Neuronal stem cell (in vitro differentiated cells): ENCODE data around the gene LRPAP1.
"Not testable (repeated sequence)": the region's sequence is repeated elsewhere in the genome, so short reads cannot be mapped to it uniquely, and the experiment has no call there.

Experiments
- DNase-seq: peaks from one replicate; pipeline ENCODE4 v3.0.0-alpha.2; 2013; ENCODE audit warnings: low spot score
- H2AFZ ChIP-seq: one replicate; pipeline ENCODE4 v1.6.1; 2013; ENCODE audit warnings: mild to moderate bottlenecking, low read length, inconsistent platforms
- H2AK5ac ChIP-seq: 2 replicates; pipeline ENCODE4 v1.6.1; 2013; ENCODE audit warnings: low read depth, mild to moderate bottlenecking, inconsistent platforms, low read length, moderate library complexity, mixed read lengths
- H2BK120ac ChIP-seq: 2 replicates; pipeline ENCODE4 v1.6.1; 2013; ENCODE audit warnings: low read depth, mild to moderate bottlenecking, inconsistent platforms, low read length, moderate library complexity, mixed read lengths
- H2BK12ac ChIP-seq: one replicate; pipeline ENCODE4 v1.6.1; 2013; ENCODE audit warnings: low read length, inconsistent platforms
- H2BK15ac ChIP-seq: 2 replicates; pipeline ENCODE4 v1.6.1; 2013; ENCODE audit warnings: mild to moderate bottlenecking, low read length, inconsistent platforms, mixed read lengths
- H2BK5ac ChIP-seq: one replicate; pipeline ENCODE4 v1.6.1; 2013; ENCODE audit warnings: inconsistent platforms, mild to moderate bottlenecking, low read length, moderate library complexity
- H3K14ac ChIP-seq: one replicate; pipeline ENCODE4 v1.6.1; 2013; ENCODE audit warnings: low read length, inconsistent platforms
- H3K18ac ChIP-seq: 2 replicates; pipeline ENCODE4 v1.6.1; 2013; ENCODE audit warnings: low read length, inconsistent platforms
- H3K23ac ChIP-seq: 2 replicates; pipeline ENCODE4 v1.6.1; 2013; ENCODE audit warnings: low read depth, mild to moderate bottlenecking, mixed read lengths, low read length, inconsistent platforms; ENCODE audit not compliant: poor library complexity
- H3K27ac ChIP-seq: replicated peaks from 3 replicates; pipeline ENCODE4 v1.5.1; 2013; ENCODE audit warnings: low read length, inconsistent platforms
- H3K27me3 ChIP-seq, 3 experiments: 2 replicates each; pipeline ENCODE4 v1.6.1; 2013; ENCODE audit warnings: low read length in 3 of 3, mild to moderate bottlenecking in 2 of 3, inconsistent platforms in 1 of 3, low read depth in 1 of 3, mixed read lengths in 1 of 3, moderate library complexity in 1 of 3; ENCODE audit not compliant: control insufficient read depth in 3 of 3, insufficient read depth in 3 of 3
- H3K36me3 ChIP-seq, 2 donors: replicated peaks in 1 of 2; 2 replicates each; pipeline ENCODE4 v1.6.1; 2013; ENCODE audit warnings: low read length in 2 of 2; ENCODE audit not compliant: control insufficient read depth in 2 of 2, insufficient read depth in 2 of 2
- H3K4ac ChIP-seq: 2 replicates; pipeline ENCODE4 v1.6.1; 2013; ENCODE audit warnings: inconsistent platforms, mild to moderate bottlenecking, low read length, moderate library complexity
- H3K4me1 ChIP-seq, 2 donors: 1 replicate in 1 of 2; 2 replicates in 1 of 2; pipeline ENCODE4 v1.6.1; 2013; ENCODE audit warnings: low read length in 2 of 2, low read depth in 1 of 2; ENCODE audit not compliant: control insufficient read depth in 2 of 2, insufficient read depth in 1 of 2
- H3K4me2 ChIP-seq: one replicate; pipeline ENCODE4 v1.6.1; 2013; ENCODE audit warnings: mild to moderate bottlenecking, low read length, inconsistent platforms; ENCODE audit not compliant: insufficient read depth, poor library complexity, severe bottlenecking
- H3K4me3 ChIP-seq, 2 donors: 2 replicates each; pipeline ENCODE4 v1.5.1; 2013; ENCODE audit warnings: low read length in 2 of 2, mild to moderate bottlenecking in 2 of 2, inconsistent platforms in 1 of 2, moderate library complexity in 1 of 2
- H3K79me1 ChIP-seq: one replicate; pipeline ENCODE4 v1.6.1; 2013; ENCODE audit warnings: low read depth, mild to moderate bottlenecking, inconsistent platforms, low read length, moderate library complexity
- H3K9ac ChIP-seq: one replicate; pipeline ENCODE4 v1.6.1; 2013; ENCODE audit warnings: mild to moderate bottlenecking, low read depth, low read length, inconsistent platforms; ENCODE audit not compliant: poor library complexity
- H3K9me3 ChIP-seq, 2 donors: replicated peaks in 1 of 2; 2 replicates each; pipeline versions ENCODE3 to v1.6.1; 2013; ENCODE audit warnings: low read length in 2 of 2, mild to moderate bottlenecking in 2 of 2, inconsistent platforms in 1 of 2, low read depth in 1 of 2, mixed read lengths in 1 of 2, moderate library complexity in 1 of 2; ENCODE audit not compliant: control insufficient read depth in 2 of 2, insufficient read depth in 1 of 2
- H4K8ac ChIP-seq: one replicate; pipeline ENCODE4 v1.6.1; 2013; ENCODE audit warnings: low read depth, mild to moderate bottlenecking, inconsistent platforms, low read length, moderate library complexity
- H4K91ac ChIP-seq: one replicate; pipeline ENCODE4 v1.6.1; 2013; ENCODE audit warnings: low read length, low read depth, mild to moderate bottlenecking, inconsistent platforms; ENCODE audit not compliant: poor library complexity
- WGBS, 2 donors: extraction: QIAGEN DNeasy Blood & Tissue Kit; methylation state at CpG; one replicate each; pipeline ENCODE4 v1.1.7; 2013; ENCODE audit warnings: missing lambda C conversion rate in 2 of 2, mixed read lengths in 1 of 2; ENCODE audit not compliant: insufficient read length in 2 of 2, insufficient replicate concordance in 1 of 2; ENCODE audit errors: extremely low coverage in 2 of 2; 5-methylcytosine and 5-hydroxymethylcytosine counted together

The LRPAP1 gene

DNA sequence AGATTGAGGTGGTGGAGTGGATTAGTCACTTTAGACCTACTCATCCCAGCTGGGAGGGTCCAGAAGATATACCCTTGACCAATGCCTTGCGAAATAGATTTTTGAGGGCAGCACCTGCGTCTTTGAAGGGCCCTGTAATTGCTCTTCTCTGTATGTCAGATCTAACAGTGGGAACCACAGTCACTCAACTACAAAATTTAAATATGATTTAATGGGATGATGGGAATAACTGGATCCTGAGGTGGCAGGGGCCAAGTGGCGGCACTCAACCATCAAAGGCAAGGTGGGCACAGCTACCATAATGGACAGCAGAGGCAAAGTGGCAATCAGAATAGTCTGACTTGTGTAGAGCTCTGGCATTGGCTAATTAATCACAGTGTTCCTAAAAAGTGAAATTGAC, 76.6 kb downstream of the LRPAP1 start:
- H2BK15ac ChIP-seq, H3K9ac ChIP-seq, H3K18ac ChIP-seq, H2BK5ac ChIP-seq, H2BK120ac ChIP-seq, H3K9me3 ChIP-seq, H2AFZ ChIP-seq, H3K36me3 ChIP-seq, H4K91ac ChIP-seq, H3K79me1 ChIP-seq, H3K4me1 ChIP-seq, DNase-seq, H3K4me3 ChIP-seq, H2BK12ac ChIP-seq, H3K27ac ChIP-seq, H4K8ac ChIP-seq, H3K4ac ChIP-seq, H3K4me2 ChIP-seq, H2AK5ac ChIP-seq, H3K23ac ChIP-seq, H3K14ac ChIP-seq: not testable (repeated sequence)
- no CpG with 5 or more reads among the region's 3 CpGs for WGBS, 2 donors
- peaks cover 0 to 11% (median 0%) of the 10 kb centered on the region in 3 experiments for H3K27me3 ChIP-seq
